ENCODE measurements around the gene TTL. TPM values are rescaled to one million over a fixed set of nuclear protein-coding genes. Genes with fewer than 3 reads are reported as not detected.

The TTL gene
- total RNA-seq, 4 donors from 2014 or later = 3.8 to 45.5 (median 26.4) TPM

- Histone ChIP-seq H3K4me1 (peaks cover 0 to 11% of the 10 kb centered on the region in 2 donors), H3K9me3 (no peaks in the 10 kb centered on the region), H3K27ac (no peak overlapping the region), H3K36me3 (no peaks in the 10 kb centered on the region), H3K27me3 (no peaks in the 10 kb centered on the region), H3K4me3 (no peak overlapping the region)
- no peak for DNase-seq
- no peak for TF ChIP-seq CTCF (IDR thresholded peaks at IDR 0.05)
- TF ChIP-seq POLR2A (IDR thresholded peaks at IDR 0.05) = no peak
- intact Hi-C loops (cut with DNase I; ENCODE audit: low total_unique reads) = loop anchor here (10.0 kb wide), 1 partner anchor 101 kb away; the partner anchor contains the start of gene CHCHD5
Measured at GRCh38 chr2:112483831-112484230, 1.9 kb downstream of the TTL start.

GRCh38 chr2:112485849-112486248 is 3.9 kb downstream of the TTL start:
- H3K36me3 ChIP-seq = no peaks in the 10 kb centered on the region
- no peak for DNase-seq
- H3K27ac ChIP-seq = no peak overlapping the region
- no peaks in the 10 kb centered on the region for H3K9me3 ChIP-seq
- intact Hi-C loops (cut with DNase I; ENCODE audit: low total_unique reads) = loop anchor here (10.0 kb wide), 1 partner anchor 99 kb away; the partner anchor contains the start of gene CHCHD5
- TF ChIP-seq CTCF (IDR thresholded peaks at IDR 0.05) (no peak), POLR2A (IDR thresholded peaks at IDR 0.05) (no peak)
- no peaks in the 10 kb centered on the region for H3K27me3 ChIP-seq
- no peak overlapping the region for H3K4me3 ChIP-seq
- peaks cover 0 to 6% of the 10 kb centered on the region in 2 donors for H3K4me1 ChIP-seq

GRCh38 chr2:112486895-112487294 is 4.9 kb downstream of the TTL start:
- no peak for TF ChIP-seq CTCF (IDR thresholded peaks at IDR 0.05)
- TF ChIP-seq POLR2A (IDR thresholded peaks at IDR 0.05) = no peak
- intact Hi-C loops (cut with DNase I; ENCODE audit: low total_unique reads) = loop anchor here (10.0 kb wide), 1 partner anchor 98 kb away; the partner anchor contains the start of gene CHCHD5
- H3K4me3 ChIP-seq = no peak overlapping the region

GRCh38 chr2:112487444-112487961 is 5.5 kb downstream of the TTL start:
- intact Hi-C loops (cut with DNase I; ENCODE audit: low total_unique reads) = loop anchor here (10.0 kb wide), 1 partner anchor 97 kb away; the partner anchor contains the start of gene CHCHD5
- no peak for DNase-seq

More at GRCh38 chr2:112486895-112487294, 4.9 kb downstream of the TTL start:
- Histone ChIP-seq H3K27ac (no peak overlapping the region), H3K27me3 (no peaks in the 10 kb centered on the region), H3K4me1 (peaks cover 0 to 6% of the 10 kb centered on the region in 2 donors), H3K36me3 (no peaks in the 10 kb centered on the region), H3K9me3 (no peaks in the 10 kb centered on the region)
- no peak for DNase-seq

More at GRCh38 chr2:112487444-112487961, 5.5 kb downstream of the TTL start:
- Histone ChIP-seq H3K4me1 (peaks cover 0 to 6% of the 10 kb centered on the region in 2 donors), H3K27me3 (no peaks in the 10 kb centered on the region), H3K27ac (no peak overlapping the region), H3K9me3 (no peaks in the 10 kb centered on the region), H3K36me3 (no peaks in the 10 kb centered on the region), H3K4me3 (no peak overlapping the region)
- no peak for TF ChIP-seq POLR2A (IDR thresholded peaks at IDR 0.05)
- no peak for TF ChIP-seq CTCF (IDR thresholded peaks at IDR 0.05)

Measured in uterus (tissue), 4 donors.